Activated CD8-positive, alpha-beta memory T cell treated with anti-CD3 and anti-CD28 coated beads for 1 hour (primary cell): ENCODE results near the gene SLC6A8.
"Not testable (repeated sequence)": the region's sequence is repeated elsewhere in the genome, so short reads cannot be mapped to it uniquely, and the experiment has no call there.

Source experiments
- DNase-seq, 2 donors: peaks; one replicate each; pipeline ENCODE4 v3.0.0-alpha.2; 2020; ENCODE audit warnings: low read depth in 1 of 2; ENCODE audit errors: extremely low read depth in 1 of 2

The SLC6A8 gene

DNA sequence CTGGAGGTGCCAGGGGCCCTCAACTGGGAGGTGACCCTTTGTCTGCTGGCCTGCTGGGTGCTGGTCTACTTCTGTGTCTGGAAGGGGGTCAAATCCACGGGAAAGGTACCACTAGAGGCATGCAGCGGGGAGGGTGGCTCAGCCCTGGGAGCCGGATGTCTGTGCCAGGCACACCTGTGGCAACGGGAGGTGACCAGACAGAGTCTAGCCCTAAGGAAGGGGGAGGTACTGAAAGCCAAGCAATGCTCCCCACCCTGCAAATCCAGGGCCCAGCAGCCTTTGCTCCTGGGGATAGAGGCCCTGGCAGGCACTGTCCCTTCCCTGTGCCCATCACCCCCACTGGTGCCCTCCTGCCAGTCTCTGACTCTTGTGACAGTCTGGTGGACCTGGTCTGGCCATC is 4.3 kb downstream of the SLC6A8 start:
- DNase-seq: no peak

DNA sequence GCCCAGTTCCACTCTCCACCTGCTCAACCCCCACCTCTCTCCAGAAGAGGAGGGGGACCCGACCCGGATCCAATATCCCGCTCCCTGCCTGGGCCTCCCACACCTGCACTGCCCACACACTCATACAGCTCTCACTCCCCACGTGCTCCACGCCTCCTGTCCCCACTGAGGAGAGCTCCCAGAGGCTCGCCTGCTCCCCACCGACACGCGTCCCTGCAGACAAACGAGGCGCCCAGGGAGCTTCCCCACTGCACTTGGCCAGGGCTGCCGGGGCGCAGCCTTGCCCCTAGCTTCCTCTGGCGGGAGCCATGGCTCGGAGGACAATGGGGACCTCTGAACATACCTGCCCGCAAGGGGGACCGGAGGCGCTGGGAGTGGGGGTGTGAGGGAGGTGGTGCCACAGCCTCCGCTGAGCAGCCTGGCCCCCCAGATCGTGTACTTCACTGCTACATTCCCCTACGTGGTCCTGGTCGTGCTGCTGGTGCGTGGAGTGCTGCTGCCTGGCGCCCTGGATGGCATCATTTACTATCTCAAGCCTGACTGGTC is 5.0 kb downstream of the SLC6A8 start:
- DNase-seq: no peak

DNA sequence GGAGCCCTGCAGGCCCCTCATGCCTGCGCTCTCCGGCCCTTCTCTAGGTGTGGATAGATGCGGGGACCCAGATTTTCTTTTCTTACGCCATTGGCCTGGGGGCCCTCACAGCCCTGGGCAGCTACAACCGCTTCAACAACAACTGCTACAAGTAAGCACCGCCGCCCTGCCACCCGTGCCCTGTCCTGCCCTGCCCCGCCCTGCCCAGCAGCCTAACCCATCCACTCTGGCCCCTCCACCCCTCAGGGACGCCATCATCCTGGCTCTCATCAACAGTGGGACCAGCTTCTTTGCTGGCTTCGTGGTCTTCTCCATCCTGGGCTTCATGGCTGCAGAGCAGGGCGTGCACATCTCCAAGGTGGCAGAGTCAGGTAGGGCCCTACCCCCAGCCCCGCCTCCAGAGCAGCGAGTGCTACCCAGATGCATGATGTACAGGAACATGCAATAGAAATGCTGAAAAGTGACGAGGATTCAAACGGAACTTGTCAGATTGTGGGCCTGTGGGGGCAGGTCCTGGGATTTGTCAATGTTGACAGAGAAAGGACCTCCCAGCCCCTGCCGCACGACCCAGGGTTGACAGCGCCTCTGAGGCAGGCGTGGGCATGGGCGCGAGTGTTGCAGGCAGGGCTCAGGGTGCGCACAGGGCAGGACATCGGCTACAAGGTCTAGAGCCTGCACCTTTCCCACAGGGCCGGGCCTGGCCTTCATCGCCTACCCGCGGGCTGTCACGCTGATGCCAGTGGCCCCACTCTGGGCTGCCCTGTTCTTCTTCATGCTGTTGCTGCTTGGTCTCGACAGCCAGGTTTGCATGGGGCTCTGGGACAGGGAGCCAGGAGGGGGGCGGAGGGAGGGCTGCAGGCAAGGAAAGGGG is 5.7 kb downstream of the SLC6A8 start:
- no peak for DNase-seq

DNA sequence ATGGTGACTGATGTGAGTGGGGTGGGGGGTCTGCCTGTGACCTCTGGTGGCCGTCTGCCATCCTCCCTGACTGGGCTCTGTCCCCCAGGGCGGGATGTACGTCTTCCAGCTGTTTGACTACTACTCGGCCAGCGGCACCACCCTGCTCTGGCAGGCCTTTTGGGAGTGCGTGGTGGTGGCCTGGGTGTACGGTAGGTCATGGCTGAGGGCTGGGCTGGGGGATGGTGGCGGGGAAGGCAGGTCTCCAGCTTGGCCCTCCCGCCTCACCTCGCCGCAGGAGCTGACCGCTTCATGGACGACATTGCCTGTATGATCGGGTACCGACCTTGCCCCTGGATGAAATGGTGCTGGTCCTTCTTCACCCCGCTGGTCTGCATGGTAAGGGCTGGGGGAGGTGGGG is 6.5 kb downstream of the SLC6A8 start:
- DNase-seq: not testable (repeated sequence)

DNA sequence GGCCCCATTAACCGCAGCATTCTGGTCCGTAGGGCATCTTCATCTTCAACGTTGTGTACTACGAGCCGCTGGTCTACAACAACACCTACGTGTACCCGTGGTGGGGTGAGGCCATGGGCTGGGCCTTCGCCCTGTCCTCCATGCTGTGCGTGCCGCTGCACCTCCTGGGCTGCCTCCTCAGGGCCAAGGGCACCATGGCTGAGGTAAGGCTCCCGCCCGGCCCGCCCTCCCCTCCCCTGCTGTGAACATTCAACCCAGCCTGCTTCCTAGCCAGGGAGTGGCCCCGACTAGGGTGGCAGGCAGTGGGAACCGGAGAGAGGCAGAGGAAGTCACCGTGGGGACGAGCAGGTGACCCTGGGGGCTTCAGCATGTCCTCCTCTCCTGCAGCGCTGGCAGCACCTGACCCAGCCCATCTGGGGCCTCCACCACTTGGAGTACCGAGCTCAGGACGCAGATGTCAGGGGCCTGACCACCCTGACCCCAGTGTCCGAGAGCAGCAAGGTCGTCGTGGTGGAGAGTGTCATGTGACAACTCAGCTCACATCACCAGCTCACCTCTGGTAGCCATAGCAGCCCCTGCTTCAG is 7.1 kb downstream of the SLC6A8 start:
- DNase-seq: no peak

DNA sequence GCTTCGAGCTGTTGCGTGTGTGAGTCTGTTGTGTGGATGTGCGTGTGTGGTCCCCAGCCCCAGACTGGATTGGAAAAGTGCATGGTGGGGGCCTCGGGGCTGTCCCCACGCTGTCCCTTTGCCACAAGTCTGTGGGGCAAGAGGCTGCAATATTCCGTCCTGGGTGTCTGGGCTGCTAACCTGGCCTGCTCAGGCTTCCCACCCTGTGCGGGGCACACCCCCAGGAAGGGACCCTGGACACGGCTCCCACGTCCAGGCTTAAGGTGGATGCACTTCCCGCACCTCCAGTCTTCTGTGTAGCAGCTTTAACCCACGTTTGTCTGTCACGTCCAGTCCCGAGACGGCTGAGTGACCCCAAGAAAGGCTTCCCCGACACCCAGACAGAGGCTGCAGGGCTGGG is 8.4 kb downstream of the SLC6A8 start:
- no peak for DNase-seq

DNA sequence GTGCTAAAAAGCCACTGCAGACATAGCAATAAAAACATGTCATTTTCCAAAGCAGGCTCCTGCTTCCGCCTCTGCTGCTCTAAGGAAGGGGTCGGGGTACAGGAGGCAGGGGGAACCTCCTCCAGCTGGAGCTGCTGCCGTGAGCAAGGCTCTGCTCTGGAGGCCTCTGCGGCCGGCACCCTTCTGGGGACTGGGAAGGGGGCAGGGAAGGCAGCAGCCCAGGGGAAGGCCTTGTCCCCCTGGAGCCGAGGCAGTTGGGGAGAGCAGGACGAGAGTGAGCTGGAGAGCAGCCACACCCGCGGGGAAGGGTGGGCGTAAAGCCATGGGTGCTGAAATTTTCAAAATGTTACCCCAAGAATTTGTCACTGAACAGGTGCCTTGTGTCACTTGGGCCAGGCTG is 8.8 kb downstream of the SLC6A8 start:
- not testable (repeated sequence) for DNase-seq

DNA sequence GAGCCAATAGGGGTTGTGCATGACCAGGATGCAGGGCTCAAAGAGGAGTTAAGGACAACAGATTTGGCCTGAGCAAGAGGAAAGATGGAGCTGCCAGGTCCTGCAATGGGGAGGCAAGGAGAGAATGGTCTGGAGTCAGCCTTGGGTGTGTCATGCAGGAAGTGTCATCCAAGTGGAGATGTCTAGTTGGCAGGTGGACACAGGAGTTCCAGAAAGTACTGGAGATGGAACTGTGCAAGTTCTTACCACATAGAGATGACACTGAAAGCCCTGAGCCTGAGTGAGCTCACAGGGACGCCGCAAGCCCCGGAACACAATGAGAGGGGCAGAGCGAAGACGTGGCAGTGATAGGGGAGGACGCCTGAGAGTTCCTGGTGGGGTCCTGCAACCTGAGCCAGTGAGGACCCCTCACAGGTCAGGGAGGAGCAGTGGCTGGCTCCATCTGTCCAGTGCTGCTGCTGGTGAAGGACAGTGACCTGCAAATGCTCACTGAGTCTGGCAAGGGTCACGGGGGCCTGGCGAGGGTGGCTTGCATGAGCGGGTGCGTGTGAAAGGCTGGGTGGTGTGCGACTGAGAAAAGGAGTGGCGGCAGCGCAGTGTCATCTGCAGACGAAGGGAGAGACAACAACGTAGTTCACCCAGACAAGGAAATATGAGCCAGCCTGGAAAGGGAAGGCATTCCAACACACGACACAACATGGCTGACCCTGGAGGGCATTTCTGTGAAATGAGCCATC is 9.4 kb downstream of the SLC6A8 start:
- not testable (repeated sequence) for DNase-seq

DNA sequence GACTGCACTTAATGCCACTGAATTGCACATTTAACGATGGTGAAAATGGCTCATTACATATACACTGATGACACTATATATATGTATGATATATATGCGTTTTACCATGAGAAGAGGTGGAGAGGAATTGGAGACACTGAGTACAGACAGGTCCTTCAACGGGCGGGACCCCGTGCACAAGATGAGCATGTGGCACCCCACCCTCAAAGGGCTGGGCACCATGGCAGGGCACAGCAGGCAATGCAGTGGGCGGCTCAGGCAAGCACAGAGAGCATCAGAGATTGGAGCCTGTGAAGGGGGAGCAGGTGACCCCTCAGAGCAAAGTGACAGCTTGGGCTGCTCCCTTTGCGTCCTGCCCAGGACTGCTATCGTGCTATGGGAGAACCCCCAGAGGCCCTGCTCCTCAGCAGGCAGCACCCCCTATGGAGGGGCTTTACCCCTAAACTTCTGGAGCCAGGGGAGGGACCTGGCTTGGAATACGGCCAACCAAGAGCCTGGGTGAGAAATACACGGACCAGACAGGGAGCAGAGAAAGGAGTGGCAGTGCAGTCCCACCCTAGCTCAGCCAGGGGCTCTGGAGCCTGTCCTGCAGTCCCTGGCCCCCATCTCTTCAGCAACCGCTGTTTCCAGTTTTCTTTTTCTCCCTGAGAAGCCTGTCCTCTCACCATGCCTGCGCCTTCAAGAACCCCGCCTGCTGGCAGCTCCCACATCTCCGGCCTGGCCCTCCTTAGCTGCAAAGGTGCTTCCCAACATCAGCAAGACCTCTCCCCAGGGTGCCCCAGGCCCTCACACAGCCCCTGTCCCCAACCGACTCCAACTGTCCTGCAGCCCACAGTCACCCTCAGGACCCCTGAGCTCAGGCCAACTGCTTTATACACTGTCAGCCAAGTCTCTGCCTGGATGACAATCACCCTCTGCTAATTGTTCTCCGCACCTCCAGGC is 10.5 kb downstream of the SLC6A8 start:
- DNase-seq: no peak

DNA sequence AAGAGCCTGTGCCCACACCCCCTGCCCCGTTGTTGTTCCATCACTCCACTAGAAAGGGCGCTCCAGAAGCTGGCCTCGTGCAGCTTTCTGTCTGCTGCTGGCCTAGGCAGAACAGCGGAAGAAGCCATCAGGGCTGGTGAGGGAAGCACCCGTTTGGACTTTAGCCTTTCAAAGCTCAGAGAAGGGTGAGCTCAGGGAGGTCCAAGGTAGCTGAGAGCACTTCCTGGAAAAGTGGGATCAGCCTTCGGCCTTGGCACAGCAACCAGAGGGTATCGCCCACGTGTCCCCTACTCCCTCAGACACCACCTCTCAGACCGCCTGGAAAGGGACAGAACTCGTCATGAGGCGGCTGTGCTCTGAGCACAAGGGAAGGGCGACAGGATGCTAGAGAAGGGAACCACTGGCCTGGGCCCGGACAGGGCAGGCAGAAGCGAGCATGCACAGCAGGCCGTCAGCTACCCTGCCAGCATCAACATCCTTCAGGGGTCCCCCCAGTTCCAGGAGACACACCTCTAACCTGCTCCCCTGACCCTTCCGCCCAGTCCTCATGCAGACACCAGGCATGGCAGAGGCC is 11.6 kb downstream of the SLC6A8 start:
- DNase-seq: not testable (repeated sequence)

DNA sequence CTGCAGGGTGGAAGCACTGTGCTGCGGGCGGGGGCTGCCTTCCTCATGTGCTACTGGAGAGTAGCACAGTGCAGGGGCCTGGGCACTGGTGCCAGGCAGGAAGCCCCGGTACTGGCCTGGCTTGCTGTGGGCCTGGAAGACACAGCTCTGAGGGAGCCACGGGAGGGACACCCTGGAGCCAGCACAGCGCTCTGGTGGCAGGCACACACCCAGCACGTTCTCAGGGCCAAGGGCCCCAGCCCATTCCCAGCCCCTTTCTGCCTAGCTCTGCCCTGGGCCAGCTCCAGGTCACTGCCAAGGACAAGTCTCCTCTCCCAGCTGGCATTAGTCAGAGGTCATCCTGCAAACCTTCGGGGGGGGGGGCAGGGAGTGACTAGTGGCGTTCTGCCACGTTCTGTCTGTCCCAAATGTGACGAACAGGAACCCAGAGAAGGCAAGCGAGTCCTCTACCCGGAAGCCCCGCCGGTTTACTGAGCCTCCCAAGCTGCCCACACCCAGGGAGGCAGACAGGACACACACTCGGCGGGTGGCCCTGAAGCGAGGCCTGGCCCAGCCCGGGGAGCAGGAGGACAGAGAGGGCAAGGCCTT is 12.2 kb downstream of the SLC6A8 start:
- DNase-seq: not testable (repeated sequence)

DNA sequence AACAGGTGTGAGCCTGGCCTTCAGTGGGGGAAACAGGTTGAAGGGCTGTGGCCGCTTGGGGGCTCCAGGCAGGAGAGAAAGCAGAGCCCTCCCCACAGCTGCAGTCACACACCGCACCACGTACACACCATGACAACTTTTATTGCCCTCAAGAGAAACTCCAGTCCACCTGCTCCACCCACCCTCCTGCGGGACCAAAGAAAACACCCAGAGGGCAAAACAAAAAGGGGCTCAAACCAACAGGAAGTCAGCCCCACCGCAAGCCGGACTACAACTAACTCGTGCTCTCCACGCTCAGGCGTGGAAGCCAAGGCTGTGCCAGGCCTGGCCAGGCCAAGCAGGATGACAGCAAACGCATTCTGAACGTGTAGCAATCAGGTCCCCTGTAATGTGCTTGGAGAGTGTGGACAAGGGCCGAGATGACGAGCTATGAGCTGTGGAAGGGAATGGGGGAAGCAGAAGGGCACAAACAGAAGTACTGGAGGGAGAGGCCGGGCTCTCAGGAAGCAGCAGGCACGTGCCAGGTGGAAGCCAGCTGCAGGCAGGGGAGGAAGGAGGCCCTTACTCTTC is 12.7 kb downstream of the SLC6A8 start:
- no peak for DNase-seq

DNA sequence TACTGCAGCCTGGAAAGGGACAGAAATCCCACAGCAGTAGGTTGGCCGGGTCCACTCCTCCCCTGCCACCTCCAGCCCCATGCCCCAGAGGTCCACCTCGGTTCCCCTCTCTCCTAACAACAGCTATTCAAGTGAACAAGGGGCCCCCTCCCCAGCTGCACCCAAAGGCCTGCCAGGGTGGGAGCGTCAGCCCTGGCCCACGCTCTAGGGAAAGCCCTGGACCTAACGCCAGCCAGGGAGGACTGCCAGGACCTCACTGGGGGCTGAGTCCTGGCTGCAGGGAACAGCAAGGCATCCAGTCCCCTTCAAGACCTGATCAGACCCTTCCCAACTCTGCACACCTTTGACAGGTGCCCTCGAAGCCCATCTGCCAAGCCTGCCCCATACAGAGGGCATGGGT is 13.2 kb downstream of the SLC6A8 start:
- DNase-seq: no peak

DNA sequence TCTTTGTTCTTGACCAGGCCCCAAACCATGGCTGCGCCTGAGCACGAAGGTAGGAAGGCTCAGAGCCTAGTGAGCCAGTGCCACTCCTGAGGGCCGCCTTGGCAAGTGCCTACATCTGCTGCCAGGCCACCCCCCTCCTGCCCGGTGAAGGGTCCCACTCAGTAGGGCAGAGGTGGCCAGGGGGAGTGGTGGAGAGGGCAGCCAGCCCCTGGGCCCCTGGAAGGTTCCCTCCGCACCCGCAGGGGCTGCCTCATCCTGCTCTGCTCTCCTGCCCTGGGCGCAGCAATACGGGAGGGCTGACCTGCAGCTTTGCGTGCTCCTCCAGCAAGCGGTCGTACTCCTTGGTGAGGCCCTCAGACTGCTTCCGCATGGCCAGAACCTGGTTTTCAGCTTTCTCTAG is 14.0 kb downstream of the SLC6A8 start:
- no peak for DNase-seq

DNA sequence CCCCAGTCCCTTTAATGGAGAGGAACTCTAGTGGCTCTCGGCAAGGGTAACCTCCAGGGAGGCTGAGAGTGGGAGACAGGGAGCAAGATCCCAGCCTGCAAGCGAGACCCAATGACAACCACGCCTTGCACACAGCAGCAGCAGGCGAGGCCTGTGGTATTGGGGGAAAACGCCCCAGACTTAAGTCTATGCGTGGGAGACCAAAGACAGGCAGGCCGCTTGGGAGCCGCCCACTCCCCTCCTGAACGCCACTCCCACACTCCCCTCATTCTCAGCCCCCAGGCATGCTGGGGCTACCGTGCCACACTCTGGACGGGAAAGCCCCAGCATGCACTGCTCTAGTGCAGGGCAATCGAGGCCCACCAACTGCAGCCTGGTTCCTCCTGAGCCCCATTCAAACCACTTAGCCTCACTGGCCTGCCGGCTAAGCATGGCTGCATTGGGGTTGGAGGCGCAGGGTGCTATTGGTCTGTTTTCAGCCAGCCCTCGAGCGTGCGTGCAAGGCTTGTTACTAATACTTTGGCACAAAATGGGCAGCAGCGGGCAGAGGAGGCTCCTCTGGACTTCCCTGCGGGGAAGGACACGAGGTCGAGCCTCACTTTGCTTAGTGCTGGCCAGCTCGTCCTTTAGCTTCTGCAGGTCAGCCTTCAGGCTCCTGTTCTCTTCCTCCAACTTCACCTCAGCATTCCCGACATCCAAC is 14.8 kb downstream of the SLC6A8 start:
- DNase-seq: no peak

DNA sequence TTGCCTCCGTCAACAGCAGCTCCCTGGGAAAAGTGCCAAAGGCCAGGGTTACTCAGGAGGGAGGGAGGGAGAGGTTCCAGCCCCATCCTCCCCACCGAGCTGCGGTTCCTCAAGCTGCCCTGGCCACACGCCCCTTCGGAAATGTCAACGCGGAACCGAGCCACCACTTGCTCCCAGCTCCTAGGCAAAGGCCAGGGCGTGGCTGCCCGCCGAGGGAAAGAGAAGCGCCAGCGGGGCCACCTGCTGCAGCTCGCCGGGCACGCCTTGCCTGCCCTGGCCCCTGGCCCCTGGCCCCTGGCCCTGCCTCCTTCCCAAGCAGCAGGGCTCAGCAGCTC is 15.3 kb downstream of the SLC6A8 start:
- no peak for DNase-seq

DNA sequence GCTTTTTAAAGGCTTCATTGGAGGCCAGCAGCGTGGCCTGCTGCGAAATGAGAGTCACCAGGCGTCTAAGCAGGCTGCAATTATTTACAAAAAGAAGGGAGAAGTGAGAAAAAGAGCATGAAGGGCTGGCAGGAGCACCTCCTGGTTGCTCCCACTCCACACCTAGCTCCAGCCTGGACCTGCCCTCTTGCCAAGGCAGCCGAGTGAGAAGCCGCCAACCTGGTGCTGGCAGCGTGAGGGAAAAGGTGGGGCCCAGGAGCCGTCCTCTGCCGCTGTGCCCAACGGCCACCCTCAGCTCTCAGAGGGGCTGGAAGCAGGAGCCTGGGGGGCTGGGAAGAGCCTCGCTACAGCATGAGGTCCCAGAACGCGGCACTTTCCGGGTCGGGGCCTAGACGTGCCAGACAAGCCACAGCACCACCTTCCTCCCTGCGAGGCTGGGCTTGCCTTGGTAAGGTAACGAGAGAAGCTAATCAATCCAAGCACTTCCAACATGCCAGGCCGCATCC is 16.3 kb downstream of the SLC6A8 start:
- DNase-seq: no peak

DNA sequence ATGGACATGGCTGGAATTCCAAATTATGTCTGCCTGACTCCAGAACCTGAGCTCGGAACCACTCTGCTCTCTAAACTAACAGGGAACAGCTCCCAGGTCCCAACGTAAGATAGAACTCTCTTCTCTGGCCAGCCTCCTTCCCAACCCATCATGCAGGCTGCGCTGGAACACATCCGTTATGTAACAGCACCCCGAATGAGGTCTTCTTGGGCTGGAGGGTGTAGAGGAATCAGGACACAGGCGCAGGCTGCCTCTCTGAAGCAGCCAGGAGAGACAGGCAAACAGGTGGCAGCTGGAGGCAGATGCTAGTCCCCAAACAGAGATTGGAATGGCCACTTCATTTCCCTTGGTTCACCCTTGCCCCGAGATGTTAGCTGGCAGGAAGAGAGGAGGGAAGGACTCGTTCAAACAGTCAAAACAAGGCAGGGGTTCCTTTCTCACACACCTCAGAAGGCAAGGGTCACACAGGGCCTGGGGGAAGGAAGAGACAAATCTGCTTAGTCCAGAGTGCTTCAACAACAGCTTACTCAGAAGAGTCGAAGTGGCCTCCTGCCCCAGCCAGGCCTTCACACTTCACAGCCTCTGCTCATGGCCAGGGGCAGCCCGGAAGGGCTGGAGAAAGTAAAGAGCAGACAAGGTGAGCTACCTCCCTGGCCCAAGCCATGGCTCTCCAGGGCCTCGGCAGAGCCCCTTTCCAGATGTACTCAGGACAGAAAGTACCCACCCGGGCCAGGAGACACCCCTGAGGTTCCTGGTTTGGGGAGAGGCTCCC is 17.1 kb downstream of the SLC6A8 start:
- not testable (repeated sequence) for DNase-seq
